ENCODE measurements around the gene CNOT6L. TPM values are rescaled to one million over a fixed set of nuclear protein-coding genes. Genes with fewer than 3 reads are reported as not detected.

CNOT6L gene
- polyA plus RNA-seq, 1 of the 3 experiments (the other 2 are of a cell fraction) = 2.8 TPM

DNA sequence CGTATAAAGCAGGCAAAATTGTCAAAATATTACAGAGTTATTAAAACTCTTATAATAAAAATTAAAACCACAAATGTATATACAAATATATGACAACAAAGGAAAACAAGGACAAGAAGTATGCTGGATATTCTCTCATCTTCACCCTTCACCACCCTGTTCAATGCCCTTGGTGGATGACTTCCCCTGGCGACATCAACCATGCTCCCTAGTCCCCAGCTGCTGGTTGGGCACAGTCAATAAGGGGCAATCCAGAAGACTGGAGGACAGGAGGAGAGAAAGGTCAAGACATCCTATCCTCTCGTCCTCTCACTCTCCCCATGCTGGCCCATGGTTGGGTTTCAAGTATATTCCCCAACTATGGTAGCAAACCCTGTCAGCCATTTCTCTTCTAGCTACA, 142.3 kb downstream of the CNOT6L start:
- Histone ChIP-seq H3K27me3 (ENCODE audit: insufficient read depth) (no peaks in the 10 kb centered on the region; the same call in 1 of the 2 replicates), H3K36me3 (replicated peaks in 1 of 2; ENCODE audit: control insufficient read depth in 1 of 2, insufficient read depth in 2 of 2, low read length in 1 of 2) (no peaks in the 10 kb centered on the region), H2AFZ (ENCODE audit: low read depth) (no peak overlapping the region), H3K9ac (no peak overlapping the region), H3K79me2 (ENCODE audit: insufficient read depth) (no peaks in the 10 kb centered on the region), H3K4me3 (ENCODE audit: low read depth in 2 of 2, low read length in 1 of 2) (no peak overlapping the region), H3K9me3 (no peaks in the 10 kb centered on the region), H3F3A (replicated peaks; ENCODE audit: insufficient read depth) (no peaks in the 10 kb centered on the region), H4K20me1 (ENCODE audit: insufficient read depth) (no peaks in the 10 kb centered on the region), H3K4me1 (ENCODE audit: control insufficient read depth in 1 of 2, insufficient read depth in 2 of 2, low read depth in 1 of 2, low read length in 1 of 2) (no peaks in the 10 kb centered on the region), H3K4me2 (no peak overlapping the region), H3K27ac (ENCODE audit: low read depth in 2 of 2, low read length in 1 of 2) (no peak overlapping the region), H3K9me2 (no peaks in the 10 kb centered on the region)
- TF ChIP-seq JUND (IDR thresholded peaks at IDR 0.05) (no peak), RCOR1 (IDR thresholded peaks at IDR 0.05; ENCODE audit: low read length) (no peak), POLR2AphosphoS5 (IDR thresholded peaks at IDR 0.05; ENCODE audit: low read depth, low read length) (no peak), NRF1 (IDR thresholded peaks at IDR 0.05; ENCODE audit: low read depth, low read length) (no peak), SMC3 (IDR thresholded peaks at IDR 0.05; ENCODE audit: low read depth, low read length) (no peak), TAF1 (IDR thresholded peaks at IDR 0.05; ENCODE audit: borderline replicate concordance, low read depth, low read length) (no peak), TCF12 (IDR thresholded peaks at IDR 0.05) (no peak), EP300 (IDR thresholded peaks at IDR 0.05; ENCODE audit: borderline replicate concordance in 1 of 2, low read depth in 1 of 2, low read length in 1 of 2) (no peak), FOSL2 (IDR thresholded peaks at IDR 0.05; ENCODE audit: borderline replicate concordance, low read depth) (no peak), CHD2 (IDR thresholded peaks at IDR 0.05; ENCODE audit: low read length, partially characterized antibody) (no peak), GABPA (IDR thresholded peaks at IDR 0.05; ENCODE audit: low read depth) (no peak), YY1 (IDR thresholded peaks at IDR 0.05; ENCODE audit: low read depth) (no peak), ELF1 (IDR thresholded peaks at IDR 0.05) (no peak), FOXJ3 (CRISPR knock-in tag; IDR thresholded peaks at IDR 0.05) (no peak), MXI1 (IDR thresholded peaks at IDR 0.05; ENCODE audit: low read depth, low read length) (no peak), GATA2 (CRISPR knock-in tag; IDR thresholded peaks at IDR 0.05) (no peak), MEF2A (IDR thresholded peaks at IDR 0.05; ENCODE audit: borderline replicate concordance, low read depth) (no peak)
- TF ChIP-seq, protein P1, sequence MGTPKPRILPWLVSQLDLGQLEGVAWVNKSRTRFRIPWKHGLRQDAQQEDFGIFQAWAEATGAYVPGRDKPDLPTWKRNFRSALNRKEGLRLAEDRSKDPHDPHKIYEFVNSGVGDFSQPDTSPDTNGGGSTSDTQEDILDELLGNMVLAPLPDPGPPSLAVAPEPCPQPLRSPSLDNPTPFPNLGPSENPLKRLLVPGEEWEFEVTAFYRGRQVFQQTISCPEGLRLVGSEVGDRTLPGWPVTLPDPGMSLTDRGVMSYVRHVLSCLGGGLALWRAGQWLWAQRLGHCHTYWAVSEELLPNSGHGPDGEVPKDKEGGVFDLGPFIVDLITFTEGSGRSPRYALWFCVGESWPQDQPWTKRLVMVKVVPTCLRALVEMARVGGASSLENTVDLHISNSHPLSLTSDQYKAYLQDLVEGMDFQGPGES (IDR thresholded peaks at IDR 0.05; ENCODE audit: low read depth, low read length) = no peak
- TF ChIP-seq, protein P2, sequence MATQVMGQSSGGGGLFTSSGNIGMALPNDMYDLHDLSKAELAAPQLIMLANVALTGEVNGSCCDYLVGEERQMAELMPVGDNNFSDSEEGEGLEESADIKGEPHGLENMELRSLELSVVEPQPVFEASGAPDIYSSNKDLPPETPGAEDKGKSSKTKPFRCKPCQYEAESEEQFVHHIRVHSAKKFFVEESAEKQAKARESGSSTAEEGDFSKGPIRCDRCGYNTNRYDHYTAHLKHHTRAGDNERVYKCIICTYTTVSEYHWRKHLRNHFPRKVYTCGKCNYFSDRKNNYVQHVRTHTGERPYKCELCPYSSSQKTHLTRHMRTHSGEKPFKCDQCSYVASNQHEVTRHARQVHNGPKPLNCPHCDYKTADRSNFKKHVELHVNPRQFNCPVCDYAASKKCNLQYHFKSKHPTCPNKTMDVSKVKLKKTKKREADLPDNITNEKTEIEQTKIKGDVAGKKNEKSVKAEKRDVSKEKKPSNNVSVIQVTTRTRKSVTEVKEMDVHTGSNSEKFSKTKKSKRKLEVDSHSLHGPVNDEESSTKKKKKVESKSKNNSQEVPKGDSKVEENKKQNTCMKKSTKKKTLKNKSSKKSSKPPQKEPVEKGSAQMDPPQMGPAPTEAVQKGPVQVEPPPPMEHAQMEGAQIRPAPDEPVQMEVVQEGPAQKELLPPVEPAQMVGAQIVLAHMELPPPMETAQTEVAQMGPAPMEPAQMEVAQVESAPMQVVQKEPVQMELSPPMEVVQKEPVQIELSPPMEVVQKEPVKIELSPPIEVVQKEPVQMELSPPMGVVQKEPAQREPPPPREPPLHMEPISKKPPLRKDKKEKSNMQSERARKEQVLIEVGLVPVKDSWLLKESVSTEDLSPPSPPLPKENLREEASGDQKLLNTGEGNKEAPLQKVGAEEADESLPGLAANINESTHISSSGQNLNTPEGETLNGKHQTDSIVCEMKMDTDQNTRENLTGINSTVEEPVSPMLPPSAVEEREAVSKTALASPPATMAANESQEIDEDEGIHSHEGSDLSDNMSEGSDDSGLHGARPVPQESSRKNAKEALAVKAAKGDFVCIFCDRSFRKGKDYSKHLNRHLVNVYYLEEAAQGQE (IDR thresholded peaks at IDR 0.05; ENCODE audit: low read depth, low read length) = no peak
- no peak for DNase-seq
- ChIA-PET POLR2A (no interaction called here), CTCF (interaction anchor here (1.5 kb wide), 1 partner anchor 76 kb away, joined by 3 read pairs; no protein-coding TSS in a partner anchor)
- 1% methylated on average over 3 of the region's 3 CpGs for WGBS (ENCODE audit: low lambda C conversion rate)
